GM19455 (cell line): ENCODE measurements around the gene C1orf198.

ENCODE experiments used
- ATAC-seq: cut with Tn5 transposase; IDR thresholded peaks from one replicate; pipeline ENCODE4 v1.9.1; 2021; ENCODE audit not compliant: unreplicated experiment

C1orf198 gene

GRCh38 chr1:230788561-230789275, 79.6 kb downstream of the C1orf198 start:
- no peak for ATAC-seq

- ATAC-seq, result no peak
These were observed 80.8 kb downstream of the C1orf198 start for GRCh38 chr1:230787471-230787870.
